ENCODE data around the gene CTXN2.

Gene CTXN2

GRCh38 chr15:48178648-48178931, 12.9 kb upstream of the CTXN2 start:
- no peak for DNase-seq (ENCODE audit: low read depth)
- peak overlapping the region; percentile 49 for H3K4me3 ChIP-seq (ENCODE audit: low read length)
- no peak for TF ChIP-seq CTCF (IDR thresholded peaks at IDR 0.05; ENCODE audit: insufficient read depth, low read depth, low read length, missing control alignments)

GRCh38 chr15:48182749-48183148, 8.7 kb upstream of the CTXN2 start:
- no peak for DNase-seq (ENCODE audit: low read depth)
- no peak for TF ChIP-seq CTCF (IDR thresholded peaks at IDR 0.05; ENCODE audit: insufficient read depth, low read depth, low read length, missing control alignments)
- no peak overlapping the region for H3K4me3 ChIP-seq (ENCODE audit: low read length)

- no peak for DNase-seq (ENCODE audit: low read depth)
- no peak overlapping the region for H3K4me3 ChIP-seq (ENCODE audit: low read length)
- no peak for TF ChIP-seq CTCF (IDR thresholded peaks at IDR 0.05; ENCODE audit: insufficient read depth, low read depth, low read length, missing control alignments)
Observed at GRCh38 chr15:48185529-48185928, 5.9 kb upstream of the CTXN2 start.

GRCh38 chr15:48186271-48186670, 5.2 kb upstream of the CTXN2 start:
- no peak for TF ChIP-seq CTCF (IDR thresholded peaks at IDR 0.05; ENCODE audit: insufficient read depth, low read depth, low read length, missing control alignments)
- no peak overlapping the region for H3K4me3 ChIP-seq (ENCODE audit: low read length)
- DNase-seq (ENCODE audit: low read depth), result no peak

GRCh38 chr15:48190932-48191573, 412 bp upstream of the CTXN2 start:
- DNase-seq (ENCODE audit: low read depth), result peak; percentile 80
- no peak for TF ChIP-seq CTCF (IDR thresholded peaks at IDR 0.05; ENCODE audit: insufficient read depth, low read depth, low read length, missing control alignments)
- no peak overlapping the region for H3K4me3 ChIP-seq (ENCODE audit: low read length)

GRCh38 chr15:48202068-48202467, 10.6 kb downstream of the CTXN2 start:
- no peak for TF ChIP-seq CTCF (IDR thresholded peaks at IDR 0.05; ENCODE audit: insufficient read depth, low read depth, low read length, missing control alignments)
- no peak for DNase-seq (ENCODE audit: low read depth)
- H3K4me3 ChIP-seq (ENCODE audit: low read length), result no peak overlapping the region

GRCh38 chr15:48205981-48206380, 14.5 kb downstream of the CTXN2 start, which contains the start of gene SLC12A1:
TSS of gene SLC12A1 (plus strand) at chr15:48206302. CDS start at chr15:48207720, 1,418 bp downstream.
- TF ChIP-seq CTCF (IDR thresholded peaks at IDR 0.05; ENCODE audit: insufficient read depth, low read depth, low read length, missing control alignments), result no peak
- no peak for DNase-seq (ENCODE audit: low read depth)
- H3K4me3 ChIP-seq (ENCODE audit: low read length), result no peak within 1 kb of the TSS

Measured in epithelial cell of esophagus (primary cell).